OCI-LY7 (cell line): ENCODE data around the gene HOXB5.

Experiments used
- CTCF ChIP-seq: fragments of 200-600 bp; sonication (generic); conservative IDR thresholded peaks from 2 replicates; pipeline ENCODE4 v1.5.1; 2014; ENCODE audit warnings: mild to moderate bottlenecking, antibody characterized with exemption, low read length, moderate library complexity, mixed read lengths
- EZH2phosphoT487 ChIP-seq: fragments of 200-600 bp; sonication (generic); IDR thresholded peaks from 2 replicates; pipeline ENCODE4 v1.6.1; 2018; ENCODE audit warnings: low read depth, borderline replicate concordance, mild to moderate bottlenecking, mixed run types, antibody characterized with exemption, low read length, moderate library complexity, mixed read lengths

GRCh38 chr17:48630009-48630924 is 36.7 kb upstream of the HOXB5 start:
- TF ChIP-seq EZH2phosphoT487, result no peak
- no peak for TF ChIP-seq CTCF
